Heart right ventricle (tissue), 16 donors: Measurements from ENCODE around the gene CACNB1. TPM values are rescaled to one million over a fixed set of nuclear protein-coding genes. Genes with fewer than 3 reads are reported as not detected.

ENCODE experiments used
- ATAC-seq, 8 donors: fragments of 200-7000 bp; cut with Tn5 transposase; one replicate each; pipeline ENCODE4 v1.9.1; 2020; ENCODE audit warnings: mild to moderate bottlenecking in 8 of 8, moderate library complexity in 8 of 8, moderate number of reproducible peaks in 1 of 8
- DNase-seq, 2 donors: peaks; one replicate each; pipeline ENCODE4 v3.0.0-alpha.2; 2020
- H3K27ac ChIP-seq, 10 donors: fragments of 200-600 bp; sonication (generic) in 2 of 10; one replicate each; pipeline versions ENCODE4 v1.5.0 to v1.8.0; 2020 to 2022; ENCODE audit warnings: mild to moderate bottlenecking in 3 of 10
- H3K27me3 ChIP-seq, 7 donors: fragments of 200-600 bp; one replicate each; pipeline ENCODE4 v1.8.0; 2021 to 2022; ENCODE audit warnings: mild to moderate bottlenecking in 2 of 7
- H3K36me3 ChIP-seq, 9 donors: fragments of 200-600 bp; sonication (generic) in 1 of 9; one replicate each; pipeline versions ENCODE4 v1.5.0 to v1.8.0; 2020 to 2022; ENCODE audit warnings: mild to moderate bottlenecking in 2 of 9
- H3K4me1 ChIP-seq, 9 donors: fragments of 200-600 bp; sonication (generic) in 1 of 9; one replicate each; pipeline versions ENCODE4 v1.5.0 to v1.8.0; 2020 to 2022; ENCODE audit warnings: mild to moderate bottlenecking in 4 of 9
- H3K4me3 ChIP-seq, 10 donors: fragments of 200-600 bp; sonication (generic) in 2 of 10; one replicate each; pipeline versions ENCODE4 v1.5.0 to v1.8.0; 2020 to 2022; ENCODE audit warnings: mild to moderate bottlenecking in 7 of 10, moderate library complexity in 2 of 10
- H3K9me3 ChIP-seq, 11 donors: fragments of 200-600 bp in 10 of 11; sonication (generic) in 2 of 11; one replicate each; pipeline versions ENCODE4 v1.5.0 to v1.8.0; 2013 to 2022; ENCODE audit warnings: mild to moderate bottlenecking in 2 of 11, control low read depth in 1 of 11, moderate library complexity in 1 of 11
- WGBS, 2 donors: extraction: QIAGEN DNeasy Blood & Tissue Kit; methylation state at CpG; one replicate each; pipeline ENCODE4 v1.1.7; 2013; ENCODE audit warnings: inconsistent platforms in 1 of 2; 5-methylcytosine and 5-hydroxymethylcytosine counted together
- intact Hi-C, 10 donors: fragments of 100-400 bp; cut with DNase I; formaldehyde crosslinking; loops; one replicate each; pipeline versions ENCODE4 v1.11.1 to v1.14.2; 2022
- polyA plus RNA-seq, 2 donors: library from polyadenylated mRNA; stranded (reverse); fragments of 200-250 nt; gene quantifications; one replicate each; pipeline ENCODE4 v1.2.3, GENCODE V29; 2013
- total RNA-seq, 10 donors: library from RNA; stranded (reverse); fragmentation: NEBNext Ultra II Directional in 3 of 10; extraction: Animal tissue kit (Norgen Biotek cat#: 25700) in 3 of 10; gene quantifications; one replicate each; pipeline versions ENCODE4 v1.2.1 to v1.2.4, GENCODE V29; 2021 to 2023
- TF ChIP-seq, protein P1 (sequence below), 9 donors: fragments of 200-600 bp; sonication (generic) in 2 of 9; IDR thresholded peaks; one replicate each; pipeline versions ENCODE4 v1.5.0 to v1.8.0; 2021 to 2022; ENCODE audit warnings: antibody characterized with exemption in 9 of 9, mild to moderate bottlenecking in 5 of 9, moderate library complexity in 1 of 9
- donor health status: Arrhythmogenic right ventricular cardiomyopathy.
- donor health status: ischemic (EF 13 %, LVEDD 7.1; RV severe dilation, severe dysfunction).
- donor health status: healthy with polysubstance abuse.
- donor health status: DM: no; HTN: yes; CAD: no.
- donor health status: DM: no; HTN: no; CAD: no.
- donor health status: ischemic (EF 25% LVEDD 6.9; RV normal size, moderate dysfunction).
- donor health status: ischemic (EF 25% LVEDD 5.7; RV mildly dilated, moderate dysfunction).
- donor health status: healthy.
- donor health status: DM: yes; HTN: yes; CAD: no.
- donor health status: Ischemic cardiomyopathy.
- donor health status: ischemic (EF 35%, LVEDD 5.7; RV mildly dilated, moderate dysfunction).
- donor health status: nonischemic (EF 11% LVEDD 7.7; RV severe dilation, severe dysfunction).
- donor health status: DM: yes; HTN: yes; CAD: no.
- donor health status: PGD.
- donor health status: ischemic (EF 29% LVEDD 5.4; RV normal size, mild dysfunction).
- donor health status: nonischemic (EF 23%, LVEDD 6.1; RV moderate dilation, normal function).

CACNB1 gene
- total and polyA plus RNA-seq, 12 donors = 3.3 to 11.5 (median 5.3) TPM

GRCh38 chr17:39151150-39151942 lies 46.1 kb downstream of the CACNB1 start, which contains the start of gene PLXDC1:
TSS of gene PLXDC1 (minus strand) at chr17:39151637. CDS start at chr17:39151437, 200 bp downstream.
- 1 to 3% methylated on average over 43 to 62 of the region's 68 CpGs for WGBS, 2 donors
- Histone ChIP-seq H3K27me3 (peaks cover 0 to 37% (median 12%) of the 10 kb centered on the region in 7 donors), H3K36me3 (no peaks in the 10 kb centered on the region), H3K27ac (peak within 1 kb of the TSS; percentile 72 to 97 (median 87)), H3K4me1 (peaks cover 3 to 40% (median 14%) of the 10 kb centered on the region in 9 donors), H3K4me3 (peak within 1 kb of the TSS; percentile 14 to 94 (median 76)), H3K9me3 (no peaks in the 10 kb centered on the region)
- intact Hi-C loops = loop anchor here in 9 of 10 donors (2.0 to 10.0 kb wide), 9 partner anchors 54 to 279 kb away; partner anchors contain the start of genes LASP1 (in 3 of the 9) and FBXO47 (in 1 of the 9)
- ATAC-seq (peak in 2 of 8 donors; percentile 5 to 23), DNase-seq (peak in 1 of 2 donors; percentile 40)
- TF ChIP-seq, protein P1, sequence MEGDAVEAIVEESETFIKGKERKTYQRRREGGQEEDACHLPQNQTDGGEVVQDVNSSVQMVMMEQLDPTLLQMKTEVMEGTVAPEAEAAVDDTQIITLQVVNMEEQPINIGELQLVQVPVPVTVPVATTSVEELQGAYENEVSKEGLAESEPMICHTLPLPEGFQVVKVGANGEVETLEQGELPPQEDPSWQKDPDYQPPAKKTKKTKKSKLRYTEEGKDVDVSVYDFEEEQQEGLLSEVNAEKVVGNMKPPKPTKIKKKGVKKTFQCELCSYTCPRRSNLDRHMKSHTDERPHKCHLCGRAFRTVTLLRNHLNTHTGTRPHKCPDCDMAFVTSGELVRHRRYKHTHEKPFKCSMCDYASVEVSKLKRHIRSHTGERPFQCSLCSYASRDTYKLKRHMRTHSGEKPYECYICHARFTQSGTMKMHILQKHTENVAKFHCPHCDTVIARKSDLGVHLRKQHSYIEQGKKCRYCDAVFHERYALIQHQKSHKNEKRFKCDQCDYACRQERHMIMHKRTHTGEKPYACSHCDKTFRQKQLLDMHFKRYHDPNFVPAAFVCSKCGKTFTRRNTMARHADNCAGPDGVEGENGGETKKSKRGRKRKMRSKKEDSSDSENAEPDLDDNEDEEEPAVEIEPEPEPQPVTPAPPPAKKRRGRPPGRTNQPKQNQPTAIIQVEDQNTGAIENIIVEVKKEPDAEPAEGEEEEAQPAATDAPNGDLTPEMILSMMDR (IDR thresholded peaks at IDR 0.05) = no peak

DNA sequence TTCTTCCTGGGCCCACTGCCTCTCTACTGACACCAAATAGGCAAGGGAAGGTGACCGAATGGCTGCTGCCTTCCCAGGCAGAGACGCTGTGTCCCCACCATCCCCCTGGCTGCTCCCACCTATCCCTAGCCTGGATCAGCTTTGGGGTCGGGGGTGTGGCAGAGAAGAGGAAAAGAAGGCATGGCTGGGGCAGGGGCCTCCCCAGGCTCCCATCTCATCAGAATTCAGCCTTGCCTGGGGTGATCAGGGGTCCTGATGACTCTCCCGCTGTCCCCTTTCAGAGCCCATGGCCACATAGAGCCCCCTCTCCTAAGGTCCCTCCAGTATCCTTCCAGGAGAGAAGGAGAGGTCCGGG lies 46.7 kb downstream of the CACNB1 start:
- H3K36me3 ChIP-seq = no peaks in the 10 kb centered on the region
- WGBS, 2 donors = 16 to 32% methylated on average over 5 of the region's 5 CpGs
- H3K27me3 ChIP-seq = peaks cover 0 to 37% (median 12%) of the 10 kb centered on the region in 7 donors
- no peaks in the 10 kb centered on the region for H3K9me3 ChIP-seq
- DNase-seq = no peak
- no peak for ATAC-seq
- TF ChIP-seq, protein P1 (IDR thresholded peaks at IDR 0.05) = no peak
- peak overlapping the region; percentile 24 to 97 (median 82) for H3K27ac ChIP-seq
- peak overlapping the region; percentile 14 to 94 (median 70) for H3K4me3 ChIP-seq
- intact Hi-C loops = loop anchor here in 9 of 10 donors (2.0 to 10.0 kb wide), 9 partner anchors 53 to 278 kb away; partner anchors contain the start of genes LASP1 (in 3 of the 9) and FBXO47 (in 1 of the 9)
- peaks cover 3 to 40% (median 14%) of the 10 kb centered on the region in 9 donors for H3K4me1 ChIP-seq

GRCh38 chr17:39150104-39150634 lies 47.3 kb downstream of the CACNB1 start:
- Histone ChIP-seq H3K4me3 (peak overlapping the region in 9 of 10 donors; percentile 51 to 94 (median 71)), H3K4me1 (peaks cover 3 to 44% (median 15%) of the 10 kb centered on the region in 9 donors), H3K27me3 (peaks cover 0 to 37% (median 12%) of the 10 kb centered on the region in 7 donors), H3K36me3 (no peaks in the 10 kb centered on the region), H3K27ac (peak overlapping the region in 7 of 10 donors; percentile 75 to 97 (median 90)), H3K9me3 (no peaks in the 10 kb centered on the region)
- no peak for ATAC-seq
- 59 to 69% methylated on average over 5 of the region's 5 CpGs for WGBS, 2 donors
- DNase-seq = no peak
- TF ChIP-seq, protein P1 (IDR thresholded peaks at IDR 0.05) = no peak
- intact Hi-C loops = loop anchor here in 9 of 10 donors (2.0 to 10.0 kb wide), 9 partner anchors 53 to 278 kb away; partner anchors contain the start of genes LASP1 (in 3 of the 9) and FBXO47 (in 1 of the 9)
